Muscle of leg (tissue), 11 donors: ENCODE results near the gene NFS1. TPM values are rescaled to one million over a fixed set of nuclear protein-coding genes. Genes with fewer than 3 reads are reported as not detected.
"Not testable (repeated sequence)": the region's sequence is repeated elsewhere in the genome, so short reads cannot be mapped to it uniquely, and the experiment has no call there.

Experiments used
- DNase-seq: peaks from one replicate; pipeline ENCODE4 v3.0.0; 2013
- H3K27ac ChIP-seq: one replicate; pipeline ENCODE4 v1.5.1; 2013; ENCODE audit warnings: mild to moderate bottlenecking, low read length, control low read depth
- H3K27me3 ChIP-seq: one replicate; pipeline ENCODE4 v1.6.1; 2013; ENCODE audit warnings: low read length; ENCODE audit not compliant: control insufficient read depth, insufficient read depth
- H3K36me3 ChIP-seq: one replicate; pipeline ENCODE4 v1.6.1; 2013; ENCODE audit warnings: low read length; ENCODE audit not compliant: control insufficient read depth, insufficient read depth
- H3K4me1 ChIP-seq: one replicate; pipeline ENCODE4 v1.6.1; 2013; ENCODE audit warnings: low read length; ENCODE audit not compliant: control insufficient read depth, insufficient read depth
- H3K4me3 ChIP-seq: one replicate; pipeline ENCODE4 v1.5.1; 2013; ENCODE audit warnings: low read length, control low read depth
- H3K9me3 ChIP-seq: replicated peaks from 2 replicates; pipeline ENCODE4 v1.6.1; 2013; ENCODE audit warnings: low read depth, low read length; ENCODE audit not compliant: control insufficient read depth
- WGBS: methylation state at CpG from one replicate; pipeline ENCODE4 v1.1.5; 2013; ENCODE audit warnings: missing lambda C conversion rate; ENCODE audit not compliant: insufficient coverage; 5-methylcytosine and 5-hydroxymethylcytosine counted together
- polyA plus RNA-seq, 8 donors: library from polyadenylated mRNA; unstranded; fragments of 120-200 nt; gene quantifications; one replicate each; pipeline versions ENCODE4 v1.2.1 to v1.2.3, GENCODE V29; 2013; ENCODE audit warnings: inconsistent platforms in 1 of 8, low replicate concordance in 1 of 8; ENCODE audit not compliant: insufficient read length in 8 of 8, insufficient read depth in 1 of 8
- total RNA-seq: library from RNA; stranded (reverse); fragments of 120-200 nt; gene quantifications from one replicate; pipeline ENCODE4 v1.2.4, GENCODE V29; 2013

NFS1 gene
- total and polyA plus RNA-seq, 9 donors: 12.8 to 18.3 (median 14.1) TPM

- Histone ChIP-seq H3K27ac (no peak overlapping the region), H3K4me3 (no peak overlapping the region), H3K4me1 (no peaks in the 10 kb centered on the region), H3K9me3 (no peaks in the 10 kb centered on the region), H3K27me3 (no peaks in the 10 kb centered on the region), H3K36me3 (peaks cover 66% of the 10 kb centered on the region)
- DNase-seq: no peak
- 91% methylated on average over 4 of the region's 7 CpGs for WGBS
These were observed 30.2 kb upstream of the NFS1 start for GRCh38 chr20:35729283-35729807.

GRCh38 chr20:35726842-35727711, 27.9 kb upstream of the NFS1 start:
- no peaks in the 10 kb centered on the region for H3K4me1 ChIP-seq
- peaks cover 68% of the 10 kb centered on the region for H3K36me3 ChIP-seq
- WGBS: 96% methylated on average over 8 of the region's 20 CpGs
- H3K27me3 ChIP-seq: no peaks in the 10 kb centered on the region
- no peaks in the 10 kb centered on the region for H3K9me3 ChIP-seq
- DNase-seq: no peak
- no peak overlapping the region for H3K27ac ChIP-seq
- H3K4me3 ChIP-seq: no peak overlapping the region

GRCh38 chr20:35724321-35725230, 25.4 kb upstream of the NFS1 start:
- Histone ChIP-seq H3K9me3 (no peaks in the 10 kb centered on the region), H3K36me3 (peaks cover 85% of the 10 kb centered on the region), H3K4me1 (no peaks in the 10 kb centered on the region), H3K4me3 (no peak overlapping the region), H3K27ac (no peak overlapping the region), H3K27me3 (no peaks in the 10 kb centered on the region)
- DNase-seq: no peak
- WGBS: 77% methylated on average over 2 of the region's 13 CpGs

GRCh38 chr20:35723652-35724320, 24.6 kb upstream of the NFS1 start:
- not testable (repeated sequence) for H3K4me3 ChIP-seq, H3K27ac ChIP-seq, H3K27me3 ChIP-seq, H3K4me1 ChIP-seq, H3K9me3 ChIP-seq, DNase-seq
- H3K36me3 ChIP-seq: peaks cover 87% of the 10 kb centered on the region
- WGBS: 89% methylated on average over 8 of the region's 12 CpGs

- H3K27ac ChIP-seq, H3K4me1 ChIP-seq, H3K4me3 ChIP-seq, H3K27me3 ChIP-seq, H3K9me3 ChIP-seq, DNase-seq: not testable (repeated sequence)
- peaks cover 87% of the 10 kb centered on the region for H3K36me3 ChIP-seq
- whole genome bisulfite sequencing: 93% methylated on average over 3 of the region's 4 CpGs
These were observed 24.1 kb upstream of the NFS1 start for GRCh38 chr20:35723275-35723639.

- Histone ChIP-seq H3K27ac (no peak overlapping the region), H3K9me3 (no peaks in the 10 kb centered on the region), H3K4me3 (no peak overlapping the region), H3K4me1 (no peaks in the 10 kb centered on the region), H3K36me3 (peaks cover 88% of the 10 kb centered on the region), H3K27me3 (no peaks in the 10 kb centered on the region)
- no peak for DNase-seq
- WGBS: no CpG with 5 or more reads among the region's 3 CpGs
These were observed 22.5 kb upstream of the NFS1 start for GRCh38 chr20:35721621-35722020.

- no peaks in the 10 kb centered on the region for H3K27me3 ChIP-seq
- no peak overlapping the region for H3K4me3 ChIP-seq
- no peak for DNase-seq
- H3K27ac ChIP-seq: no peak overlapping the region
- H3K9me3 ChIP-seq: no peaks in the 10 kb centered on the region
- WGBS: no CpG with 5 or more reads among the region's 3 CpGs
- H3K36me3 ChIP-seq: peaks cover 89% of the 10 kb centered on the region
- no peaks in the 10 kb centered on the region for H3K4me1 ChIP-seq
These were observed 22.1 kb upstream of the NFS1 start for GRCh38 chr20:35721219-35721618.

GRCh38 chr20:35720165-35721123, 21.3 kb upstream of the NFS1 start:
- 90% methylated on average over 12 of the region's 13 CpGs for WGBS
- Histone ChIP-seq H3K4me3 (no peak overlapping the region), H3K4me1 (no peaks in the 10 kb centered on the region), H3K27me3 (no peaks in the 10 kb centered on the region), H3K9me3 (no peaks in the 10 kb centered on the region), H3K36me3 (peaks cover 89% of the 10 kb centered on the region), H3K27ac (no peak overlapping the region)
- no peak for DNase-seq

- H3K9me3 ChIP-seq: no peaks in the 10 kb centered on the region
- H3K36me3 ChIP-seq: peaks cover 87% of the 10 kb centered on the region
- H3K4me3 ChIP-seq: no peak overlapping the region
- H3K27me3 ChIP-seq: no peaks in the 10 kb centered on the region
- no peak overlapping the region for H3K27ac ChIP-seq
- no peak for DNase-seq
- no CpG with 5 or more reads among the region's 8 CpGs for WGBS
- no peaks in the 10 kb centered on the region for H3K4me1 ChIP-seq
These were observed 20.6 kb upstream of the NFS1 start for GRCh38 chr20:35719717-35720116.
